ENCODE measurements around the gene DOCK2.

GRCh38 chr5:169817031-169817430 lies 180.0 kb downstream of the DOCK2 start:
- TF ChIP-seq EZH2 (optimal IDR thresholded peaks at IDR 0.05; ENCODE audit: low read depth, low read length) (no peak), CTCF (IDR thresholded peaks at IDR 0.05; ENCODE audit: low read length) (no peak), EZH2phosphoT487 (IDR thresholded peaks at IDR 0.05; ENCODE audit: low read length) (no peak)

Measured in MM.1S (cell line).